ENCODE results near the gene UCP2.
"Not testable (repeated sequence)": the region's sequence is repeated elsewhere in the genome, so short reads cannot be mapped to it uniquely, and the experiment has no call there.

Gene UCP2

GRCh38 chr11:73990730-73991129 is 8.1 kb upstream of the UCP2 start:
- no peak overlapping the region for H3K4me3 ChIP-seq (ENCODE audit: low read depth, low read length)
- DNase-seq (ENCODE audit: low read depth): no peak
- TF ChIP-seq CTCF (IDR thresholded peaks at IDR 0.05; ENCODE audit: low read depth, low read length, missing control alignments): no peak

DNA sequence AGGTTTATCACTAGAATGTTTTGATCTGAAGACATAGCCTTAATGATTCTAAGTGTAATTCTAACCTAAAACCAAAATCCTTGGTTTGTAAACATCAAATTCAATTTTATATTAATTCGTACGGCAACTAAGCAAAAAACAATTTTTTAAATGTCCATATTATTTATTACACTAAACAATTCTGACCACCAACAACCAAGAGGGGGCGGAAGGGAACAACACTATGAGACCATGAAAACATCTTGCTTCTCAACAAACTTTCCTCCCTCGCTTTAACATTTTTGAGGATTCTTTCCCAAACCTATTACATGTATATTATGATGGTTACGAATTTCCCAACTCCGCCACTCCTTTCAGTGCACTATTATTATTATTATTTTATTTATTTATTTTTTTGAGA is 6.5 kb upstream of the UCP2 start:
- TF ChIP-seq CTCF (IDR thresholded peaks at IDR 0.05; ENCODE audit: low read depth, low read length, missing control alignments): peak; percentile 31
- DNase-seq (ENCODE audit: low read depth): no peak
- no peak overlapping the region for H3K4me3 ChIP-seq (ENCODE audit: low read depth, low read length)

DNA sequence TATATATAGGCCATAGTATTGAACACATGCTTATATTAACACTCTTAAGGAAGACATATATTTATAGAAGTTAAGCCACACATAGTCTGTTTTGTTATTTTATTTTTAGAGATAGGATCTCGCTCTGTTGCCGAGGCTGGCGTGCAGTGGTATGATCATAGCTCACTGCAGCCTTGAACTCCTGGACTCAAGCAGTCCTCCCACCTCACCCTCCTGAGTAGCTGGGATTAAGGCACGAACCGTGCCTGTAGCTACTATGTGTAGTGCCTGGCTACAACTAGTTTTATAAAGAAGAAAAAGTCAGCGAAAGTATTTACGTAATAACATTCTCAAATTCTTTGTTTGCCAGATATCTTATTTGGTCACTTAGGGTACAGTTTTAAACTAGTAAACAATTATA is 5.6 kb upstream of the UCP2 start:
- no peak for DNase-seq (ENCODE audit: low read depth)
- no peak overlapping the region for H3K4me3 ChIP-seq (ENCODE audit: low read depth, low read length)
- no peak for TF ChIP-seq CTCF (IDR thresholded peaks at IDR 0.05; ENCODE audit: low read depth, low read length, missing control alignments)

DNA sequence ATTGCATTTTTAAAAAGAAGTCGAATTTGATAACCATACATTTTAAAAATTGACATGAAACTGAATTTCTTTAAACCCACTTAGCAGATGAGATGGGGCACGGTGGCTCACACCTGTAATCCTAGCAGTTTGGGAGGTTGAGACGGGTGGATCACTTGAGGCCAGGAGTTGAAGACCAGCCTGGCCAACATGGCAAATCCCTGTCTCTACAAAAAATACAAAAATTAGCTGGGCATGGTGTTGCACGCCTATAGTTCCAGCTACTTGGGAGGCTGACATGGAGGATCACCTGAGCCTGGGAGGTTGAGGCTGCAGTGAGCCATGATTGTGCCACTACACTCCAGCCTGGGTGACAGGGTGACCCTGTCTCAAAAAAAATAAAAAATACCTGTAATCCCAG is 3.0 kb upstream of the UCP2 start:
- H3K4me3 ChIP-seq (ENCODE audit: low read depth, low read length); DNase-seq (ENCODE audit: low read depth): not testable (repeated sequence)

GRCh38 chr11:73983741-73984538 is 1.3 kb upstream of the UCP2 start:
- no peak for TF ChIP-seq CTCF (IDR thresholded peaks at IDR 0.05; ENCODE audit: low read depth, low read length, missing control alignments)
- DNase-seq (ENCODE audit: low read depth): no peak
- peak overlapping the region; percentile 94 for H3K4me3 ChIP-seq (ENCODE audit: low read depth, low read length)

DNA sequence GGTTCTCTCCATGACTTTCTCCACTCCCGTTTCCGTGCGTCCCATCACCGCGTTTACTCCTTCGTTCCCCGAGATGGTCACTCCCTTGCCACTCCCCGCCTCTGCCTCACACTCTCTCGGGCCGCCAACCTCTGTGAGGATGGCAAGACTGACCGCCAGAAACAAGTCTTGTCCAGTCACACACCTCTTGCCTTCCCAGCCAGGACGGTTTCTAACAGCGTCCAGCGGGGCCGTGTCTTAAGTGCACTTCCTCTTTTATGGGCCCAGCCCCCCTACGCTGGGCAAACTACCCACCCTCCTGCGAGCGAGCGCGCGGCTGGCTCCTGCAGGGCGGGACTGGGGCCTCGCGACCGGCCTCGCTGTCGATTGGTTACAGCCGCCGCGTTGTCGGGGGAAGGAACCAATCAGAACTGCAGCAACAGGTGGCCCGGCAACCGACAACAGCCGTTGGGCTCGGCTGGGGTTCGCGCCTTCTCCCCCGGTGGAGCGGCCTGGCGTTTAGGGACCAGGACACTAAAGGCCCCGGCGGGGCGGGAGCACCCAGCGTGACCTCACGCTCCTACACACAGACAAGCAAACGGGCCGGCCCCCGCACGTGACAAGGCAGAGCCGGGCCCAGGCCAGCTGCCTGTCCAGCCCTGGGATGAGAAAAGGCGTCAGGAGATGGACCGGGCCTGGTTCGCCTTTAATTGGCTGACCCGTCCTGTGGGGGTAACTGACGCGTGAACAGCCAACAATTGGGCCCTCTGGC is 522 bp upstream of the UCP2 start:
- H3K4me3 ChIP-seq (ENCODE audit: low read depth, low read length): peak overlapping the region; percentile 94
- no peak for TF ChIP-seq CTCF (IDR thresholded peaks at IDR 0.05; ENCODE audit: low read depth, low read length, missing control alignments)
- DNase-seq (ENCODE audit: low read depth): peak; percentile 89

DNA sequence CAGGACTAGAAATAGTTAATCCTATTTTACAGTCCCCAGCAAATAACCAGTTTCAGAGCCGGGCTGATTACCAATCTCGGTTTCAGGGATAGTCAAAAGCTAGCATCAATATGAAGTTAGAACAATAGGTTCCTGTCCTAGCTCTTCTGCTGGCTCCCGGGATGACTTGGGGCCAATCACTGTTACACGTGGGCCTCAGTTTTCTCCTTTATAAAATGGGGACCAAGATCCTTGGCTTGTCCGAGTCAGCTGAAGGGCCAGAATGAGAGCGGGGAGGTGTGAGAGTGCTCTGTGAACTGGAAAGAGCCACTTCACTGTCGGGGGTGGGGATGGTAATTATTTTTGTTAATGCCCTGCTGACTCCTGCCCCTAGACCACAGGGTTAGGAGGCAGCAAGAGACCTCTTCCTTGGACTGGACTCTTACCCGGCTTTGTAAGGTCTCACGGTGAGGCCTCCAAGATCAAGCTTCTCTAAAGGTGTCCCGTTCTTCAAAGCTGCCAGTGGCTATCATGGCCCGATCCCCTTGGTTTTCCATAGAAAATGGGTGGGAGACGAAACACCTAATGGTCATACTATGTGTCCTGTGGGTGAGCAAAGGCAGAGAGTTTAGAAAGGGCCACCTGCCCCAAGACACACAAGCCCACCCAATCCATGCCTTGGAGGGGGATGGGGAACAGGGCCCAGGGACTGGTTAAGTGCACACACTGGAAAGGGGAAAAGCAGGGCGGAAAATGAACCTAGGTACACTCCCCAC is 1.4 kb downstream of the UCP2 start:
- no peak for DNase-seq (ENCODE audit: low read depth)
- TF ChIP-seq CTCF (IDR thresholded peaks at IDR 0.05; ENCODE audit: low read depth, low read length, missing control alignments): no peak
- H3K4me3 ChIP-seq (ENCODE audit: low read depth, low read length): peak overlapping the region; percentile 94
